Renal pelvis (tissue), 12 donors: ENCODE measurements around the gene ITGA7. TPM values are rescaled to one million over a fixed set of nuclear protein-coding genes. Genes with fewer than 3 reads are reported as not detected.

Source experiments
- DNase-seq: peaks from one replicate; pipeline ENCODE4 v3.0.0-alpha.2; 2013
- long read RNA-seq, 16 experiments: transcript quantifications; one replicate each; lab custom pipeline, GENCODE V29; 2026
- polyA plus RNA-seq, 3 donors: library from polyadenylated mRNA; unstranded; fragments of 120-200 nt; gene quantifications; one replicate each; pipeline ENCODE4 v1.2.1, GENCODE V29; 2013; ENCODE audit not compliant: insufficient read length in 3 of 3

Gene ITGA7
- polyA plus RNA-seq: 10 to 100 TPM; 38.2 to 43.3 (median 38.9) TPM
- long read RNA-seq, donor 1, partial matches to known transcripts: 0 of 1 reads
- long read RNA-seq, donor 1, other reads (novel, unspliced or antisense): 0 of 1 reads
- long read RNA-seq, donor 2, full-length matches to known transcripts: 1 of 589 reads
- long read RNA-seq, donor 2, partial matches to known transcripts: 566 of 589 reads
- long read RNA-seq, donor 2, other reads (novel, unspliced or antisense): 22 of 589 reads
- long read RNA-seq, donor 3: 0 reads
- long read RNA-seq, donor 4, partial matches to known transcripts: 114 of 545 reads
- long read RNA-seq, donor 4, other reads (novel, unspliced or antisense): 431 of 545 reads
- long read RNA-seq, donor 5, partial matches to known transcripts: 258 of 258 reads
- long read RNA-seq, donor 5, other reads (novel, unspliced or antisense): 0 of 258 reads
- long read RNA-seq, donor 6, partial matches to known transcripts: 76 of 497 reads
- long read RNA-seq, donor 6, other reads (novel, unspliced or antisense): 421 of 497 reads
- long read RNA-seq, donor 7: 0 reads
- long read RNA-seq, donor 8: 0 reads
- long read RNA-seq, donor 9, partial matches to known transcripts: 114 of 529 reads
- long read RNA-seq, donor 9, other reads (novel, unspliced or antisense): 415 of 529 reads
- long read RNA-seq, donor 10, partial matches to known transcripts: 32 of 32 reads
- long read RNA-seq, donor 10, other reads (novel, unspliced or antisense): 0 of 32 reads
- long read RNA-seq, donor 11, partial matches to known transcripts: 15 of 15 reads
- long read RNA-seq, donor 11, other reads (novel, unspliced or antisense): 0 of 15 reads
- long read RNA-seq, donor 12, partial matches to known transcripts: 7 of 7 reads
- long read RNA-seq, donor 12, other reads (novel, unspliced or antisense): 0 of 7 reads
- long read RNA-seq, donor 13, partial matches to known transcripts: 0 of 1 reads
- long read RNA-seq, donor 13, other reads (novel, unspliced or antisense): 0 of 1 reads
- long read RNA-seq, donor 14: 0 reads
- long read RNA-seq, donor 15, partial matches to known transcripts: 97 of 110 reads
- long read RNA-seq, donor 15, other reads (novel, unspliced or antisense): 13 of 110 reads
- long read RNA-seq, donor 16, partial matches to known transcripts: 477 of 488 reads
- long read RNA-seq, donor 16, other reads (novel, unspliced or antisense): 11 of 488 reads

- no peak for DNase-seq
Measured at GRCh38 chr12:55707841-55708694, at the start of gene ITGA7. TSS of gene ITGA7 (minus strand) at chr12:55707904. CDS start at chr12:55707682, 222 bp downstream.

DNA sequence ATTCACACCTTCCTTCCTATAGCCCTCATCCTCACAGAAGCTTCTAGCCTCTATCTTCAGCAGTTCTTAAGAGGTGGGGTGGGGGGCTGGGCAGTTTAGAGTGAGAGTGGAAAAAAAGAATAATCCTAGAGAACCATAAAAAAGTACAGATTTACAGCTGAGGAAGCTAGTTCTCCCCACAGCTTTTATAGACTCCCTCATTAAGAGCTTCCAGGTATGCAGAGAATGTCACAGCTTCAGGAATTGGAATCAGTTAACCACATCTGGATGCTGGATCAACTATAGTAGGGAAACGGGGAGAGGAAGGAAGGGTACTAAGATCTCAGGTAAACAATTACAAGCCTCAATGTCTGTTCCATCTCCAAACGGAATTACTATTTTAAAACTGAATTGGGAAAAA, 47.5 kb upstream of the ITGA7 start:
- no peak for DNase-seq

- no peak for DNase-seq
Measured at GRCh38 chr12:55748230-55748993, 40.7 kb upstream of the ITGA7 start.

- DNase-seq: no peak
Measured at GRCh38 chr12:55746913-55747231, 39.2 kb upstream of the ITGA7 start.

GRCh38 chr12:55746174-55746912, 38.6 kb upstream of the ITGA7 start:
- DNase-seq: no peak

GRCh38 chr12:55745361-55746173, 37.9 kb upstream of the ITGA7 start:
- peak; percentile 85 for DNase-seq

DNA sequence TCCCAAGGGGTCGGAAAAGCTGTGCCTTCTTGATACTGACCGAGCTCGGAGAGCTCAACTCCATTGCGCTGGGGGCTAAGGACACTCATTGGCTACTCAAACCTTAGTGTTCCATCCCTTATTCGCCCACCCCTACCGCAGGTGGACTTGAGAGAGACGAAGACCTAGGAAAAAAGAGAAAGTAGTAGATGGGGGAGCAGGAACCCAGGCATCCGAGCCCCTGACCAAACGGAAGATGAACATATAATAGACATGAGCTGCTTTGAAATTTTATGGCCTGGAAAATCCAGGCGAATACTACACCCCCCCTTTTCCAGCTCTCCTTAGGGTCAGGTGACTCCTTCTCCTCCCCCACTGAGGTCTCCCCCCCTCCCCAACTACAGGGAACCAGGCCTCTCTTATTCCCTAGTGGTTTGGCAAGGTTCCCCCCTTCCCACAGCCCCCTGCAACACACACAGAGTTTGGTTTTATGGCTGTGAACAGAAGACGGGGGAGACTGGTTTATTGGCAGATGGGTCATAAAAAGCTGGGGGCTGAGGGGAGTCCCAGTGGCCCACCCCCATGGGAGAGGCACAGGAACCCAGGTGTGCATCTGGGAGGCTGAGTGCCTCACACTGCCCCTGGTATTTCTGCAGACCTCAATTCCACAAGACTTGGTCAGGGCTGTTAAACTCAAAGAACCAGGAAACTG, 36.8 kb upstream of the ITGA7 start:
- no peak for DNase-seq

DNA sequence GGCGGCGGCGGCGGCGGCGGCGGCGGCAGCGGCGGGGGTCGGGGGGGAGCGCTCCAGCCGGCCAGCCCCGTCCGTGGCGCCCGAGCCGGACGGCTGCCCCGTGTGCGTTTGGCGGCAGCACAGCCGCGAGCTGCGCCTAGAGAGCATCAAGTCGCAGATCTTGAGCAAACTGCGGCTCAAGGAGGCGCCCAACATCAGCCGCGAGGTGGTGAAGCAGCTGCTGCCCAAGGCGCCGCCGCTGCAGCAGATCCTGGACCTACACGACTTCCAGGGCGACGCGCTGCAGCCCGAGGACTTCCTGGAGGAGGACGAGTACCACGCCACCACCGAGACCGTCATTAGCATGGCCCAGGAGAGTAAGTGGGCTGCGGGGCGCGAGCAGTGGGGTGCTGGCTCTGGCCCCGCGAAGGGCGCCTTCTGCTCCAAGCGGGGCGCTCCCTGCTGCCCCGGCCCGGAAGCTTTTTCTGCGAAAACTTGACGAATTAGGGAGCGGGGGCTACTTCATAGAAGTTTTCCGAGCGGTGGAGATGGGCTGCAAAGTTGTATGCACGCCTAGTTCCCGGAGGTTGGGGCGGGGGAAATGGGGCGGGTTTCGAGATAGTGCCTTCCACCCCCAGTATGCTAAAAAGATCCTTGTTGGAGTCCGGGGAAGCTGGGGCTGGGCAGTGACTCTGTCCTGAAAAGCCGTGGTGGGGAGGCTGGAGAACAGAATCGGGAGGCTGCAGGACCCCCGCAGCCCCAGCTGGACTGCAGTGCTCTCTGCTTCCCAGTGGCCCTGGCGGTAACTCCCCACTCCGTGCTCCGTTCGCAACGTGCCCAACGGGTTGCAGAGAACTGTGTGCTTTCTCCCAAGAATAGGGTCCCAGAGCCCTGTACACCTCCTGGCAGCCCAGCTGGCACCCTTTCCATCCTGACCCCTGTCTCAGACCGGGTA, 36.0 kb upstream of the ITGA7 start:
- DNase-seq: no peak

DNA sequence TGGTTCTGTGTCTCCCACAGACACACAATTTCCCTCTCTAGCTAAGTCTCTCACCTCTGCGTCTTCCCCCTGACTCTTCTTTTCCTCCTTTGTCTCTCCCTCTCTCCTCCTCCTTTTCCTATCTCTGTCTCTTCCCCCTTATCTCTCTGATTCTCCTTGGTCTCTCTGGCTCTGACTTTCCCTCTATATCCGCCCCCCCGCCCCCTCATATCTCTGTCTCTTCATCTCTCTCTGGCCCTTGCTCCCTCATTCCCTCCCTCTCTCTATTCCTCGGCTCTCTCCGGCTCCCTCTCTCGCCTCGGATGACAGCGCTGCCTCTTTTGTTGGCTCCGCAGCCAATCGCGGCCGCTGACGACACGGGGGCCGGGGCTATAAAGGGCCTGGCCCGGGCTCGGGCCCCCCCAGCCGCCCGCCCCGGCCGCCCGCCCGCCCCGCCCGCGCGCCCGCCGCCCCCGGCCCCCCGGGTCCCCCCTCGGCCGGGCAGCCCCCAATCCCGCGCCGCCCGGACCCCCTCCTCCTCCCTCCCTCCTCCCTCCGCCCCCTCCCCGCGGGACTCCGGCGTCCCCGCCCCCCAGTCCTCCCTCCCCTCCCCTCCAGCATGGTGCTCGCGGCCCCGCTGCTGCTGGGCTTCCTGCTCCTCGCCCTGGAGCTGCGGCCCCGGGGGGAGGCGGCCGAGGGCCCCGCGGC, 35.2 kb upstream of the ITGA7 start, which contains the start of gene GDF11:
Gene GDF11, plus strand, starts transcription at position 404 of the 687 bp plus-strand sequence. Its CDS starts 195 bp downstream, at position 599.
- peak; percentile 87 for DNase-seq

DNA sequence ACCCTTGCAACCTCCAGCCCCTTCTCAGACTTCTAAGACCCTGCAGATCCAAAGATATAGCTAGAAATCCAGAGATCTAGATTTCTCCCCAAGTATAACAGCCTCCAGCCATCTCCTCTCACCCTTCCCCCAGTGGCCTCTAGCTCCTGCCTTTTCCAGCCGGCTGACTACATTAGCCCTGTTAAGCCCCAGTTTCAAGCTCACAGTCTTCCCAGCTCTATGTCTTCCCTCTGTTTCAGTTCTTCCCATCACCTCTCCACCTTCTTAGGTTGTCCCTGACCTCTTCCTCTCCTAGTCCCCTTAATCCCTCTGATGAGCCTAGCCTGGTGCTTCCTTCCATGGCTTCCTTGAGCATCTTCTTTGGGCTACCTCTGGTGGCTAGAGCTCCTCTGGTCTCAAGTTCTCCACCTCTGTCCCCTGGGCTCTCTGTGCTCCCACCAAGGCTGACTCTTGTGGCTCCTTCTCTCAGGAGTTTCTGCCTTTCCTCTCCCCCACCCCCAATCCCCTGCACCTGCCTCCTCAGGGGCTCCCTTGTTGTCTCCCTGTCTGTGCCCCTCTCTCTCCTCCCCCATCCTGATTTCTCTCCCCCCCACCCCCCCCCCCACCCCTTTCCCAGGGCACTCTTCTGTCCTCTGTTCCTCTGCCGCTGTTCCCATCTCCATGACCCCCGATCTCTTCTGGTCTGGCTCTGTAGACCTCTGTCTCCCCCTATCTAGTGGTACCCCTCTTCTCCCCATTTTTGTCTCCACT, 34.4 kb upstream of the ITGA7 start:
- DNase-seq: no peak

DNA sequence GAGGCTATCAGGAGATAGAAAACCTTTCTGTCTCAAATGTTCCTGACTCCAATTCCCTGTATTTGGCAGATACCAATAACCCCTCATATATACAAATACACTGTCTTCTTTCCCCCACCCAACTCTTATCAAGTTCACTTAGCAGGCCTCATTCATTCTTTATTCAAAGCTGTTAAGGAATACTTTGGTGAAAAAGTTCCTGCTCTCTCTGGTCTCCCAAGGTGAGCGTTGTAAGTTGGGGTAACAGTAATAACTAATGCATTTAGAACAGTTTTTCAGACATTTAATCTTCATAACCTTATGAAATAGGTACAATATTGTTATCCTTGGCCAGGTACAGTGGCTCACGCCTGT, 31.3 kb upstream of the ITGA7 start:
- DNase-seq: no peak

DNA sequence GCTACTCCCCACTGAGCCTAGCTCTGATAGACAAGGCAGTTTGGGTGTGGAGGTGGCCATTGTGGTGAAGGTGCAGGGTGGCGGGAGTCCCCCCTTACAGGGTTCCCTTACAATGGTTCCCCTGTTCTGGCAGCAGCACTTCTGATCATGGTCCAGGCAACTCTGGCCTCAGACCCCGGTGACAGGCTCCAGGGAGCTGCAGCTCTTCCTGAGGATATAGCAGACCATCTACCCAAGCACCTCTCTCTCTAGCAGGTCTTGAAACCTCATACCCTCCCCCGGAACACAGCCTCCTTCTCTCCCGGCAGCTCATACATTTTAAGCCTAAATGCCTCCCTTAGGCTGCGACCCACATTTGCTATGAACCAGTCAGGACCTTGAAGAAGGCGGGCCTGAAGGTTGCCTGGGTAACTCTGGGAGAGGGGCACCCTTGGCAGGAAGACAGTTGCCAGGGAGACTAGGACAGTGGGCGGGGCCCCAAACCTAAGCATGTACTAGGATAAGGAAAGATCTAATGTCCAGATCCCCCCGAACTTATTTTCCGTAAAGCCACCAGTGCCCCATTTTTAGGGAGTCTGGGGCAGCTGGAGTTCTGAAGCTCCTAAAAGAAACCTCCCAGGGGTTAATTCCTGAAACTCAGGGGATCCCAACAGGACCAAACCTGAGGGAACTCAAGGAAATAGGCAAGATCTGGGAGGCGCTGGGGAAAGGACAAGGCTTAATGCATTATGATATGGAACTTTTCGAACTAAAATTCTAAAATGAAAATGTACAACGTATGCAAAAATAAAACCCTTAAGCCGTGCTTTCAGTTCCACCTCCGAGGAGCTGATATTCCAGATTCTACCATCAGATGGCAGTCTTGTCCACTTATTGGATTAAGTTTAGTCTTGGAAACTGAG, 30.7 kb upstream of the ITGA7 start:
- peak; percentile 92 for DNase-seq

GRCh38 chr12:55737581-55738122, 29.9 kb upstream of the ITGA7 start:
- DNase-seq: no peak
